Stimulated activated CD8-positive, alpha-beta memory T cell treated with anti-CD3 and anti-CD28 coated beads, Interleukin-7, amount 100 ng/mL, for 24 hours (primary cell): Measurements from ENCODE around the gene PKHD1.
"Not testable (repeated sequence)": the region's sequence is repeated elsewhere in the genome, so short reads cannot be mapped to it uniquely, and the experiment has no call there.

Experiments
- DNase-seq: peaks from one replicate; pipeline ENCODE4 v3.0.0-alpha.2; 2020; ENCODE audit warnings: low read depth

PKHD1 gene

DNA sequence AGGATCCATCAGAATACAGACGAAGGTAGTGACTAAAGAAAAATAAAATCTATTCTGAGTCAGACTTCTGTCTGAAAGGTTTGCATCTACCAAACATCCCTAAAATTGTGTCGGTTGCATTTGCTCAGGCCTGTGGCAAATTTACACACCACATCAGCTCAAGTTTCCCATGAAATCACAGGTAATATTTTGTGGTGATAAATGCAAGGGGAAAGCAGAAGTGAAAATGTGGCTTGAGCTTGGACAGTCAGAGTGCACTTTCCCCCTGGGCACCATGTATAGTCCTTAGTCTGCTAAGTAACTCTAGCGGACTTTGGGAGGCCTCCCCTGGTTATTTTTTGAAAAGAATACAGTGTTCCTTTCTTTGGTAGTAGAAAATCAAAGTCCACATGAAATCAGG is 159.1 kb downstream of the PKHD1 start:
- no peak for DNase-seq

DNA sequence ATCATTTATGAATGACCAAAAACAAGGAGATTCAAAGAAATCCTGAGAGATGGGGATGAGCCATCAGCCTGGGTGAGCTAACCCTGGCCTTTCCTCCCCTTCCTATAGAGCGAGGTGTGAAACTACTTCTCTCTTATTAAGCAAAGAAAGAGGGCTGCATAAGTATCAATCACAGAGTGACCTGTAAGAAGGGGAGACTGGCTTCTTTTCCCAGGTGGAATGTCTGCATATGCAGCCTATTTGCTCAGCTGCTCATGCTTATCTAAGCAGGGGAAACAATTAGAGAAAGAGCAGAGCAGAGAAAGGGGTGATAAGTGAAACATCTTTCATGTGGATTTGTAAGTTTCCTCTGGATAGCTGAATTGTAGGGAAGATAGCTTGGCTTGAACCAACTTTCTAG is 160.0 kb downstream of the PKHD1 start:
- DNase-seq, result no peak

DNA sequence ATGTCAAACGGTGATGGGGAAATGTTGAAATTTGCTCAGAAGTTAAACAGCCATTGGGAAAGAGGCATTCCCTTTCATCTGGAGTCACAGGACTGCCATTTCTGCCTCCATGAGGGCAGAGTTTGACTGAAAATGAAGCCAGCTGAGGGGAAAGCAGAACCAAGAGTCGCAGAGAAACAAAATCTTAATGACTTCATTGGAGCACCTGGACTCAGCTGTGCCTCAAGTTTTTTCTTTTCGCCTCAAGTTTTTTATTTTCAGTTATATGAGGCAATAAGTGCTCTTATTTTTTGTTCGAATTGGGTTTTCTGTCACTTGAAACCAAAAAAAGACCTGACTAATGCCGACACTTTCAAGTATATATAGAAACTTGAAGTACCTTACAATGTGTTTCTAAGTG is 161.3 kb downstream of the PKHD1 start:
- no peak for DNase-seq

DNA sequence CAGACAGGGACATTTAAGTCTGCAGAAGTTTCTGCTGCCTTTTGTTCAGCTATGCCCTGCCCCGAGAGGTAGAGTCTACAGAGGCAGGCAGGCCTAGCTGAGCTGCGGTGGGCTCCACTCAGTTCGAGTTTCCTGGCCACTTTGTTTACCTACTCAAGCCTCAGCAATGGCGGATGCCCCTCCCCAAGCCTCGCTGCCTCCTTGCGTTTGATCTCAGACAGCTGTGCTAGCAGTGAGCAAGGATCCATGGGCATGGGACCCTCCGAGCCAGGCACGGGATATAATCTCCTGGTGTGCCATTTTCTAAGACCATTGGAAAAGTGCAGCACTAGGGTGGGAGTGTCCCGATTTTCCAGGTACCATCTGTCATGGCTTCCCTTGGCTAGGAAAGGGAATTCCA is 164.9 kb downstream of the PKHD1 start:
- DNase-seq, result not testable (repeated sequence)

DNA sequence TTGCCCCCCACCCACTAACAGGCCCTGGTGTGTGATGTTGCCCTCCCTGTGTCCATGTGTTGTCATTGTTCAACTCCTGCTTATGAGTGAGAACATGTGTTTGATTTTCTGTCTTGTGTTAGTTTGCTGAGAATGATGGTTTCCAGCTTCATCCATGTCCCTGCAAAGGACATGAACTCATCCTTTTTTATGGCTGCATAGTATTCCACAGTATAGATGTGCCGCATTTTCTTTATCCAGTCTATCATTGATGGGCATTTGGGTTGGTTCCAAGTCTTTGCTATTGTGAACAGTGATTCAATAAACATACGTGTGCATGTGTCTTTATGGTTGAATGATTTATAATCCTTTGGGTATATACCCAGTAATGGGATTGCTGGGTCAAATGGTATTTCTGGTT is 169.1 kb downstream of the PKHD1 start:
- DNase-seq, result not testable (repeated sequence)

DNA sequence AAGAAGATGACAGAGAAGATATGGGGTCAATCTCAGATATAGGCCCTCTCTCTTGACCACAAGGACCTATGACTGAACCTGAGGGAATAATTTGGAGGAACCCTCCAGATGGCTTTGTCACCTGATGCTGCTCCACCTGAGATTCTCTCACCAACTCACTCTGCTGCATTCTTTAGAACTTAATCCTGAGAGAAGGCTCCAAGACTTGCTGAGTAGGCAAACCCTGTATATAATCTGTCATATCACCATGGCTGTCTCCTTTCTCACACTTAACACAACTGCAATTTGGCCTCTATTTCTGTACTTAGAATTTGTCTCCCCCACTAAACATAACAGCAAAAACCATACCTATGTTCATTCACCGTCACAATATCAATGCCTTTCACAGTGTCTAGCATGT is 172.3 kb downstream of the PKHD1 start:
- DNase-seq, result no peak

DNA sequence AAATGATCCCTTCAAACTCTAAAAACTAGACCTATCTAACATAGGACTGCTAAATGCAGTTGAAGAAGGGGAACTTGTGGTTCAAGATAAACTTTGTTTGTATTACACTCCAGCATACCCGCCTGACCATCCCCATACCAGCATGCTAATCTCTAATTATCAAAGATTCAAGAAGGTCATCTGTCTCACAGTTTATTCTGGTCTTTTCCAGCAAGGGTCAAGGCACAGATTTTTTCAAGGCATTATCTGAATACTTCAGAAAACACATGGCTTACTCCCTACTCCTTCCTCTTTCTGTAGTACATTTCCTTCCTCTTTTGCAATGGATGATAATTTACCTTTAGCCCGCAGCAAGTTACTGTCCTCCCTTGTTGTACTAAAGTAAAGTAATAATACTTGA is 174.1 kb downstream of the PKHD1 start:
- no peak for DNase-seq

DNA sequence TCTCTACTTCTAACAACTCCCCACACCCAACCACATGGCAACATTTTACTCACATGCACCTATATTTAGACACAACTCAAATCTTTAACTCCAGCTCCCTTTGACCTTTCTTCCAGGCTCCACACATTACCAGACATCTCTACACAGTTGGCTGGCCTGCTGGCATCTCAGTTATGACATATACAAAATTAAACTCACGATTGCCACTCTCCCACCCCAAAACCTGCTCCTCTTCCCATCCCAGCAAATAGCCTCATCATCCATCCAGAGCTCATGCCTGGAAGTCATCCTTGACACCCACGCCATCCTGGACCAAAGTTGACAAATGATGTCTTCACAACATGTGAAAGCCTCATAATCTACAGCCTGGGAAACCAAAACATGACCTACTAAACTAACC is 176.6 kb downstream of the PKHD1 start:
- DNase-seq, result no peak

DNA sequence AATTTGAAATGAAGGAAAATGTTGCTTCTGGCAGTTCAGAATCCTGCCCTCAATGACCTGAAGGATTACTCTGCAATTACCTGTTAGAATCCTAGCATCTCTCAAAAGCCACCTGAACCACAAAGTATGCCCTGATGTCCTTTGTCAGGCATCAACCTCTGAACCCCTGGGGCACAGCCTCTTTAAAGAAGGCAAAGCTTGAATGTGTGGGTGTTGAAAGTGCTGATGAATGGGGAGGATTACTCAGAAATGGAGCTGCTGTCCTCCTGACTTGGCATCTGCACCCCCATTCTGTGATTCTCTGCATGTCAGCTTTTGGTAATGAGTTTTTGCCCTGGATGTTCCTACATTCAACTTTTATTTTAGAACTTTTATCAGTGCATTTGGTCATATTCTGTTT is 179.2 kb downstream of the PKHD1 start:
- DNase-seq, result no peak

DNA sequence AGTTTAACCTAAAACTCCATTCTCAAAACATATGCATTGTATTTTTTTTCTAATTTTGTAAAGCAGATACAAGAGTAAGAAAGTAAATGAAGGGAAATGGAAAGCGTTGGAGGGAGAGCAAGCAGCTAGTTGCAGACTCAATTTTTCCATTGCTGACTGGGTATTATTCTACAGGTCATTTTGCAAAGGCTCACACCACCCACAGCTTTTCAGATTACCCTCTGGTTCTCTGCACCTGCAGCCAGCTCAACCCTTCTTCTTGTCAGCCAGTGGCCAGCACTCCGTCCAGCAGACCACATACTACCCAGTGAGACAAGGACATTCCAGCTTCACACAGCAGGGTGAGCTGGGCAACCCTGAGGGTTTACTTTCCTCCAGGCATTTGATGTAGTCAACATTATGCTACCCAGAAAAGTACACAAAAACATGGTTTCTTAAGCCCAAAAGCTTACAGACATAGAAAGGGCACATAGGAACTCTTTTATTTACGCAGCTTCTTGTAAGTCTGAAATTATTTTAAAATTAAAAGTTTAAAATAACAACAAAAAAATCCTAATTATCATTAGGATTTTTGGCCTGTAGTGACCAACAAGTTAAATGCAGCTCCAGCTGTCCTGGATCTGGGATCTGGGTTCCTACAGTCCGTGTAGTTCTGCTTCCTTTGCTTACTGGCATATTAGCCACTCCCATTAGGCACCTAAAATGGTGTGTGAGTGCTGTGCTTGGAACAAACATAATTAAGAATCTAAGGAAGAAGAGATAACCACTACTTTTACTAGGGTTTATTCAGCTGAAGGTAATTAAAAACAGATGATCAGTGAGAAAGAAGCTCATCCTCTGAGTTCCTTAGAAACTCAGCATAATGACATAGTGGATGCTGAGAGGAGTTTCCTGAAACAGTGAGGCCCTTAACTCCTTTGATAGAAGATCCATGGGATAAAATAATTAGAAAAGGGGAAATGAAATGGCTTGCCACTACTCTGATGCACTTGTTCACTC is 185.3 kb downstream of the PKHD1 start:
- DNase-seq, result no peak

DNA sequence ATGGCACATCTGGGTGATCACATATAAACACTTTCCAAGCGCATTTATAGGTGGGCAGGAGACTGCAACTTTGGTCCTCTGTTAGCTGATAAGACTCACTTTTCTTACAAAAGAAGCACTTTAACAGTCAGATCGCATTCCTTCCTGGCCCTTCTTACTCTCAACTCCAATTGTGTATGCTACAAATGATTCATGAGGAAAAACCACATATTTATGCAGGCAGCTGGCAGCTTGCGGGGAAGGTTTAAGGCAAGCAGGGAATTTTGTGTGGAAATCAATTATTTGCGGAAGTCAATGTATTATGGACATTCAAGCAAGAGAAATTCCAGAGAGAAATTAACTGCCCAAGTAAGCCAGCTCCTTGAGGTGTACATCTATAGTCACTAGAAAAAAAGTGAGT is 194.0 kb downstream of the PKHD1 start:
- no peak for DNase-seq

DNA sequence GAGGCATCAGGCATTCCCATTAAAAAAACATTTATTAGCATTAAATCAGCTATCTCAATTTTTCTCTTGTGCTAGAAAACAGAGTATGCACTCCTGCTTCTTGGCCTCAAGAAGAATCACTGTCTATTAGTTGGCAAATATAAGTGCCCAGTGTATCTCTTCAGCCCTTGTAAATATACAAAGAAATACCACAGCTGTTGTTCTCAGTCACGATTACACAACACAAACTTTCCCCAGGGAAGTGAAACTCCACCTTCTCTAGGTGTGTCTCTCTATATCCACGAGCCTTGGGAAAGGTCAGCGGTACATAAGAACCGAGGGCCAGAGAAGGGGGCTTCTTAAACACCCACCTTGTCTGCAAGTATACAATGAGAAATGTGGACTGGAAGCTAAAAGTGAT is 194.7 kb downstream of the PKHD1 start:
- no peak for DNase-seq

DNA sequence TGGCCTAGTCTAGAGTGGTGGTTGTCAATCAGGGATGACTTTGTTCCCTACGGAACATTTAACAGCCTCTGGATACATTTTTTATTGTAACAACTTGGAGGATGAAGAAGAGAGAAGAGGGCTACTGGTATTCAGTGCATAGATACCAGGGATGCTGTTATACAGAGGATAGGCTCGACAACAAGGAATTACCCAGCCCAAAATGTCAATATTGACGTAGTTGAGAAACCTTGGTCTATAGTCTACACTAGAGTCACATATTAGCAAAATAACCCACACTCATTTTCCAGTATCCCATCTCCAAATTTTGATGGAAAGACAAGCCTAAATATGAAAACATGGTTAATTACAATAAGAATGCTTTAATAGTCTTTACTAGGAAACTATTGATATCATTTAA is 195.1 kb downstream of the PKHD1 start:
- DNase-seq, result no peak

DNA sequence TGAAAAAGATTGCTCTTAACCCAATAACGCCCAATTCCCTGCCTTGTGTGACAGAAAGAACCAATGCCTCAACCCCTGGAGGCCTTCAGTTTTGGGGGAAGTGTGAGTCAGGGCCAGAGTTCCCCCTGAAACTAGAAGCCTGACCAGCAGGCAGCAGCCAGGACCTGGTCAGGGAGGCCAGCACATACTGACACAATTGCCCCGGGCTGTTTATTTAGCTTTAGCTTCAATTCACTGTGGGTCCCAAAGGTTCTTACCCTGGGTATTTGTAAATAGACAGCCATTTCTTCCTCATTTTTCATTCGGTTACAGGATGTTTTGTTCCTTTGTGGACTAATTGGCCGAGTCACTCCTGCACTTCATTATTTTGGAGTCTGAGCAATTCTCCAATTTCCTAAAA is 195.6 kb downstream of the PKHD1 start:
- DNase-seq, result no peak

DNA sequence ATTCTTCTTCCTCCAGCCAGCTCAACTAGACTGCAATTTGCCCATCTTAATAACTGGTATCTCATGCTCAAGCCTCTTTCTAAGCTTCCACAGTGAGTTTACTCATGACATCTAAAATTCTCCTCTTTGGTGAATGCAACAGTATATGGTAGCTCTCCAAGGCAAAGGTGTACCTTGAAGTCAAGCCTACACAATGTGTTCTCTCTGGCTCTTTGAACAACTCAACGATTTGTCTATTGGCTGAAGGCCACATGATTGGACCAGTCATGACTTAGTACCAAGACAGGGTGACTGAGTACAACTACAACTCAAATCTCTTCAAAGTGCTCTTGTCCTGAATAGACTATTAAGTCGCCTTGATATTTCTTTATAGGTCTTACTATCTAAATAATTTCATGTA is 199.6 kb downstream of the PKHD1 start:
- no peak for DNase-seq

DNA sequence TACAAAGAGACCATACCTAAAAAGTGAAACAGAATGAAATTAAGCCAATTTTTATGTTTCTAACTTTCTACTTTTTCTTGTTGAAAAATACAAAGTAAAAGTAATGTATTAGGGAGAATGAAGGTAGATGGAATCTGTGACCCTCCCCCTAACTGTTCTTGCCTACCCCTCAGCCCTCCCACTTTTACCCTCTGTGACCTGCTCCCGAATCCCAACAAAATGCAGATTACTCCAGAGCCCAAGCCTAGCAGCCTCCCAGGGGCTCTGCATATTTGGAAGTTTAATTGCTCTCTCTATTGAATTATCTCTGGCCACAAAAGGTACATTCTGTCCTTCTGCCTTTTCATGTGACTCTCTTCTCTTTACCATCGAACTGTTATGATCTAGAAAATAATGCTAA is 201.5 kb downstream of the PKHD1 start:
- no peak for DNase-seq

DNA sequence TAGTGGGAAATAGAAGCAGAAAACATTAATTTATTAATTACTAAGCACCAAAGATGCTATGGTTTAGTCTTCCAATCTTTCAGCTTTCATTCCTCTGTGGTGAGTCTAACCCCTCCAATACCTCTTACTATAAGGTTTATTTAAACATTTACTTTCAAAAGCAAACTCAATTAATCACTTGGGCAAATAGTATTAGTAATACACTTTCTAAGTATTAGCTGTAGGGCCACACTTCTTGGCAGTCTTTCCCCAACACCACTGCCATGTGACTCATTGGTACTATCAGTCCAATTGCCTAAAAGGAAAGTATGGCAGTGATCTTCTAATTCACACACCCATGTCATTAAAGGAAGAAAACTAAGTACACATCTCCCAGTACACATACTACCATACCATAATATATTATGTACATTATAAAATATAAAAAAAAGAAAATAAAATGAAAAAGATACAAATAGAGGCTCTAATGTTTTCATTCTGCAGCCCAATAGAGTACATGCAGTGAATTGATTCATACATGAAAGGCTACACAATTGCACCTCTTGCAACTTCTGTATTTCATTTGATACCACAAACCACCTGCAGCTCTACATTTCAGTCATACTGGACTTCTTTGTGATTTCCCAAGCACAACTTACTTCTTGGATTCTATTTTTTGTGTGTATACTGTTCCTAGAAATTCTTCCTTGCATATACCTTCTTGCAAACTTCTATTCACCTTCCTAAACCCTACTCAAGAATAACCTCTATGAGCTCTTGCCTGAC is 218.6 kb downstream of the PKHD1 start:
- no peak for DNase-seq

DNA sequence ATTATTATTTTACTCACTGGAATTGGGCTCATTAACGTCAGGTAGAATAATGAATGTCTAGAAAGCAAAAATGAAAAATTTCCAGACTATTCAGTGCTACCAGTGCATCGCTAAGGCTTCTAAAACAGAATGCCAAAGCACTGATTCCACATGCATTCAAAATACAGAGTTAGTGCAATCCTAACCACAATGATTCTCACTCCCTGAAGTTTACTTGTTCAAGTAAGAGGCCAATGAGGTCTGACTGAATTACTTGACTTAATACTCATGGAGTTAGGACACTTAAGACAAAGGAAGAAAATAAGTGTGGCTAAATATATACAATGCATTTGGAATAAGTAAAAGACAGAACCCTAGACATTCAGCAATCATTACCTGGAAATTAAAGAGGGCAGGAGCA is 220.5 kb downstream of the PKHD1 start:
- DNase-seq, result no peak

DNA sequence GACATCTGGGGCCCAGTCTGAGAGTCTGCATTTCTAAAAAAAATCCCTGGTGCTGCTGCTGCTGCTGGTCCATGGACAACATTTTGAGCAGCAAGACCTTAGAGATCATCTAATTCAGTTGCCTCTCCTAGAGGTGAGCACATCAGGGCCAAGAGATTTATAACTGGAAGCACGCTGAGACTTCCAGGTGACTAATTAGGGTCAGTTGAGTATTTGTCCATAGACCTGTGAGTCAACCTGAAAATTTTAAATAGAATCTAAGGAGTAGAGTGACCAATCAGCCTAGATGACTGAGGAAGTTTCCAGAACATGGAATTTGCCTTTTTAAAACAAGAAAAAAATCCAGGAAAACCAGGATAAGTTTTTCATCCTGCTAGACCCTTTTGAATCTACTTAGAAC is 221.4 kb downstream of the PKHD1 start:
- no peak for DNase-seq

DNA sequence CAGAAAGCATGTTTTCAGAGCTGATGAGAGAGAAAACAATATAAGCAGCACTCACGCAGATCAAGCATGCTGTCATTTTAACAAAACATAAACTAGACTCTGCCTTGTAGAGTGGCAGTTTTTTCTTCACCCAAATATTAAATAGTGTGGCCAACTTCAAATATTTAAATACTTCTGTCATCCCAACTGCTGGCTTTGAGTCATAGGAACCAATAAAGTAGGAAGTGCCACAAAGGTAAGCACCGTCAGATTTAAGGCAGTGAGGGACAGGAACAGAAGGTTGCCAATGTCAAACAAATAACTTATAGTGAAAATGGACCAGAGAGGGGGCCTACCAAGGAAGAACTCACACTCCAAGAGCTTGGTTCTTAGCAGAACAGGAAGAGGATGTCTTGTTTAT is 222.2 kb downstream of the PKHD1 start:
- no peak for DNase-seq

DNA sequence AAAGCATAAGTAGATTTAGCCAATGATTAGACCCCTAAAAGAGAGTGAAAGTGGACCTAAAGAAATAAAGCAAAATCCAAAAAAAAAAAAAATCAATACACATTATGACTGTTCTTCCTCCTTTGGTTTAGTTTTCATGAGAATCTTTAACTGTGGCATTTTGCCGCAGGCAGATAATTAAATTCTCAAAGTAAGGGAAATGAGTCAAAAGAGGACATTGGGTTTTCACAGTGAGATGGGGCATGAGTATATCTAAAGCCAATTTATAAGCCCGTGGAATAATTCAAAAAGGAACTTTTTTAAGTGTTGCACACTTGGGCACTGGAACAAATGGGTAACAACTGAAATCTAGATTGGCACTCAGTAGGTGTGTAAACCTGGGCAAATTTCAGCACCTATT is 230.3 kb downstream of the PKHD1 start:
- DNase-seq, result no peak

DNA sequence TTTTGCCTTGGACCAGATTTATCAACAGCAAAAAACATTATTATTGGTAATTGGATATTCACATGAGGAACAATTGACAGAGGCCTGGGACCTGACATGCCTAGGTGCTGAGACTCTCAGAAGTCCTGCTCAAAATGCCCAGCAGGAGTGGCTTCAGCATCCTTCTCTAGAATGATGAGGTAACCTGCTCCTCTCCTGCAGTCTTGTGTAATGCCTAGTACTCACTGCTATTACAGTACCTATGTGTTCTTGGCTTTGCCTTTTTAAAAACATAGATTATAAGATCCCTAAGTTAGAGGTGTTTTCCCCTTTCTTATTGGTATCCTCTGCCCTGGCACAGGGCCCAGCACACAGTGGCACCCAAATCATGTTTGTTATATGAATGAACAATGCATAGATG is 230.9 kb downstream of the PKHD1 start:
- DNase-seq, result no peak

DNA sequence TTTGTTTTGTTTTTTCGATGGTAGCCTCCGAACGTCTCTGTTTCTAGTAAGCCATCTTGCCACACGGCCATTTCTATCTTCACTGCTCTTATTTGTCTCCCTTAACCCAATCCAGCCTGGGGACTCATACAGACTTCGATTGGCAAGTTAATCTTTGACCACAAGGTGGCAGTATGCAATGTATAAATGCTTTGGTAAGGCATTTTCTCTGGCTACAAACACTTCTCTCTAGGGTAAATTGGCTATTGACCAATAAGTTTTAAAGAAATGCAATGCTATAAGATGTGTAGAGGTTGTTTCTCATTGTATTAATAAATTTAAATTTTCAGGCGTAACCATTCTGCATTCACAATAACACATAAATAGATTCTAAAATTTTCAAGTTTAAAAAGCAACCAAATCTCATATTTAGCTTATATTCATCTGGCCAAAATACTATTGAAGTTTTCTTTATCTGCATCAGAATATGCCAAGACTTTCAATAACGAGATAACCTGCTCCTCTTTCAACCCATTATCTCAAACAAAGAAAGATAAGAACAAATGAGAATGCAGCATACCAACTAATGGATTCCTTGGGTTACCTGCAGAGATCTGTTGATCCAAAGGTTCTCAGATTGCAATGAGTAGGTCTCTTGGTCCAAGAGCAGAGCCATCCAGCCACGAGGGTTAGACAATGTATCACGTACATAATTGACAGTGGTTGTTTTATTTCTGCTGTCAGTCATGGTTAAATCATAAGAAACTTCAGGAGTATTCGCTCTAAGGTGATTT is 231.9 kb downstream of the PKHD1 start:
- no peak for DNase-seq
